ENCODE measurements around the gene ANKRD29. TPM values are rescaled to one million over a fixed set of nuclear protein-coding genes. Genes with fewer than 3 reads are reported as not detected.
"Not testable (repeated sequence)": the region's sequence is repeated elsewhere in the genome, so short reads cannot be mapped to it uniquely, and the experiment has no call there.

The ANKRD29 gene
- total RNA-seq, 1 donor = 0.43 TPM

DNA sequence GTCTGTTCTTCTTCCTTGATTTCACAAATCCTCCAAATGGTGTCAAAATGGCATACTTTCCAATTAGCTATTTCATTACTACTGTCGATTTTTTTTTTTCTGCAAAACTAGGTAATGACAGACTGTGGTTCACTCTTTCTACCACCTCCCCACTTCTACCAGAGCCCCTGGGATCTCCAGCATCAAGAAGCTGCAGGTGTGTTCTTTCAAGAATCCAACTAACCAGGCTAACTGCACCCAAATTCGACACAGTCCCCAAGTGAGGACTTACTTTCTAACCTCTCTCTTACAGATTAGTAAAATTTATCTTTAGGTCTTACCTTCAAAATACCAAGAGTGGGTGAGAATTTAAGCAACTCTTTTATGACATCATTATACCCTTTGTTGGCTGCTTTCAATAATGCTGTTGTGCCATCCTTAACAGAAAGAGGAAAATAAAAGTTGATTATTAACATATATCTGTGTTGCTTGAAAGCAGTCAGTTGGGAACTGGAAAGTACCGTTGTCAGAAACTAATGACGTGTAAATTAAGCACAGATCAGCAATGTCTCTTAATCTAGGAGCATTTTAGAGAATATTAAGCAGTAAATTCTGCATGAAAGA is 45.2 kb downstream of the ANKRD29 start:
- DNase-seq (ENCODE audit: low read depth) = no peak
- TF ChIP-seq CTCF (IDR thresholded peaks at IDR 0.05; ENCODE audit: insufficient read depth, low read depth, low read length) = no peak

GRCh38 chr18:23616258-23616657 is 46.5 kb downstream of the ANKRD29 start:
- no peak overlapping the region for H3K4me3 ChIP-seq (ENCODE audit: low read depth, low read length)
- DNase-seq (ENCODE audit: low read depth) = no peak
- no peak for TF ChIP-seq CTCF (IDR thresholded peaks at IDR 0.05; ENCODE audit: insufficient read depth, low read depth, low read length)

More for the DNA sequence above, 45.2 kb downstream of the ANKRD29 start:
- H3K4me3 ChIP-seq (ENCODE audit: low read depth, low read length) = no peak overlapping the region

GRCh38 chr18:23614891-23615290 is 47.8 kb downstream of the ANKRD29 start:
- DNase-seq (ENCODE audit: low read depth) = no peak
- H3K4me3 ChIP-seq (ENCODE audit: low read depth, low read length) = no peak overlapping the region
- no peak for TF ChIP-seq CTCF (IDR thresholded peaks at IDR 0.05; ENCODE audit: insufficient read depth, low read depth, low read length)

DNA sequence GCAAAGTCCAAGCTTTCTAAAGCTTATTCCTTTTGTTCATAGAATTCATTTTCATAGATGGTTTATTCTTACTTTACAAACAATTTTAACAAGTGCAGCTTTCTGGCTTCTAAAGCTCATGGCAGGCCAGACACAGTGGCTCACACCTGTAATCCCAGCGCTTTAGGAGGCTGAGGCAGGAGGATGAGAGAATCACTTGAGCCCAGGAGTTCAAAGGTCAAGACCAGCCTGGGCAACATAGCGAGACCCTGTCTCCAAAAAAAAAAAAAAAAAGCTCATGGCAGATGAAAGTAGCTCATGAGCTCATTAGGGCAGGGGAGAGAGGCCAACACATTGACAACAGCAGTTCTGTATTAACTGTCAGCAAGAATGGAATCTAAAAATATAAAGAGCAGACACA is 48.3 kb downstream of the ANKRD29 start:
- H3K4me3 ChIP-seq (ENCODE audit: low read depth, low read length) = no peak overlapping the region
- TF ChIP-seq CTCF (IDR thresholded peaks at IDR 0.05; ENCODE audit: insufficient read depth, low read depth, low read length) = no peak
- no peak for DNase-seq (ENCODE audit: low read depth)

DNA sequence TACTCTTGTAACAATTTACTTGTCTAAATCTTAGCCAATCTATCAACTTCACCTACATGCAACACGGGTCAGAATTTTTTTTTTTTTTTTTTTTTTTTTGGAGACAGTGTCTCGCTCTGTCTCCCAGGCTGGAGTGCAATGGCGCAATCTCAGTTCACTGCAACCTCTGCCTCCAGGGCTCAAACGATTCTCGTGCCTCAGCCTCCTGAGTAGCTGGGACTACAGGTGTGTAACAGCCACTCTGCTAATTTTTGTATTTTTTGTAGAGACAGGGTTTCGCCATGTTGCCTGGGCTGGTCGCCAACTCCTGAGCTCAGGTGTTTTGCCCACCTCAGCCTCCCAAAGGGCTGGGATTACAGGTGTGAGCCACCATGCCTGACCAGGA is 49.6 kb downstream of the ANKRD29 start:
- not testable (repeated sequence) for H3K4me3 ChIP-seq (ENCODE audit: low read depth, low read length); DNase-seq (ENCODE audit: low read depth)

- TF ChIP-seq CTCF (IDR thresholded peaks at IDR 0.05; ENCODE audit: insufficient read depth, low read depth, low read length) = no peak
- H3K4me3 ChIP-seq (ENCODE audit: low read depth, low read length) = no peak overlapping the region
- DNase-seq (ENCODE audit: low read depth) = no peak
Observed at GRCh38 chr18:23612434-23613090, 50.1 kb downstream of the ANKRD29 start.

DNA sequence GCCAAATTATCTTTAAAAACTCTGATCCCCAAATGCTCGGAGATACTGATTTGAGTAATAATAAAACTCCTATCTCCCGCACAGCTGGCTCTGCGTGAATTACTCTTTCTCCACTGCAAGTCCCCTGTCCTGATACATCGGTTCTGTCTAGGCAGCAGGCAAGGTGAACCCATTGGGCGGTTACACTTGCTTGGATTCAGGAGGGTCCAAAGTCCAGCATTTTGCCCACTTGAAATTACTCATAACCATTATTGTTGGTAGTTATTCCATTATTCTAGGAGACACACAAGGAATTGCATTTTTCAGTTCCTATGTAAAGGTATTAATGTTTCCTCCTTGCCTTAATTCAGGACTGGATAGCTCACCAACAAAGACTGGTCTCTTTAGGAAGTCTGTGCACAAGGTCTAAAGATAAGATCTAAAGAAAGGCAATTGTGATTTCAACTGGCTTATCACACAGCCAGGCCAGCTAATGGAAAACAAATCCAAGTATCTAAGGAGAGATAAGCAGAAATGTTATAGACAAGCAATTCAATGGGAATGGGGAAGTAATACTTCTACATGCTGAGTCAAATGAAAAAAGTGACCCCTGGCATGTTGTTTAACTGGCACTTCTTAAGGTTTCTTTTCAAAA is 53.2 kb downstream of the ANKRD29 start:
- H3K4me3 ChIP-seq (ENCODE audit: low read depth, low read length) = no peak overlapping the region
- DNase-seq (ENCODE audit: low read depth) = no peak
- TF ChIP-seq CTCF (IDR thresholded peaks at IDR 0.05; ENCODE audit: insufficient read depth, low read depth, low read length) = no peak

Data from fibroblast of villous mesenchyme (primary cell).